ENCODE measurements around the gene TMEM140. TPM values are rescaled to one million over a fixed set of nuclear protein-coding genes. Genes with fewer than 3 reads are reported as not detected.

TMEM140 gene
- total and polyA plus RNA-seq, 2 experiments from 2014 or later: 20.8 to 23.1 TPM

DNA sequence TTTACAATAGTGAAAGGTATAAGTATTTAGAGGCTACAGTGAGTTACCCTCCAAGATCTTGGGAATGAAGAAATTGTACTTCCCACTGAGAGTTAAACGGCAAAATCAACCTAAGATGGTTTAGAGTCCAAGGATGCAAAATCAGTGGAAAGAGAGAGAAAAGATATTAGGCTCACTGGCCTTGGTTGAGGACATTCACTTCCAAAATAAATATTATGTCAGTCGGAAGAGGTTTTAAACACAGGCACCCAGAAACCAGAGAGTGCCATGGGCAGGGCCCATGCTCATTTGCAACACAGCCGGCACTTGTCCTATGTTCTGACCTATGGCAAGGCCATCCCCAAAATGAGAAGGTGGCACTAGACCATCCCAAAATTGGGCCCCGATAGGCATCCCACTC is 67.3 kb downstream of the TMEM140 start:
- Histone ChIP-seq H3K4me2 (no peak overlapping the region), H3K27ac (no peak overlapping the region), H3K9me3 (ENCODE audit: low read depth) (no peaks in the 10 kb centered on the region), H3K4me3 (no peak overlapping the region), H3K9me2 (replicated peaks; ENCODE audit: insufficient read depth) (no peaks in the 10 kb centered on the region), H3K4me1 (ENCODE audit: insufficient read depth) (no peaks in the 10 kb centered on the region), H2AFZ (no peak overlapping the region), H3K27me3 (no peaks in the 10 kb centered on the region), H3K36me3 (replicated peaks; ENCODE audit: insufficient read depth, low read depth) (no peaks in the 10 kb centered on the region), H4K20me1 (ENCODE audit: insufficient read depth, poor library complexity, severe bottlenecking) (no peaks in the 10 kb centered on the region), H3K79me2 (no peaks in the 10 kb centered on the region)
- no peak for DNase-seq (ENCODE audit: low spot score)
- 89% methylated on average over 4 of the region's 4 CpGs for whole genome bisulfite sequencing (ENCODE audit: low lambda C conversion rate, missing lambda C conversion rate)
- TF ChIP-seq, protein P1, sequence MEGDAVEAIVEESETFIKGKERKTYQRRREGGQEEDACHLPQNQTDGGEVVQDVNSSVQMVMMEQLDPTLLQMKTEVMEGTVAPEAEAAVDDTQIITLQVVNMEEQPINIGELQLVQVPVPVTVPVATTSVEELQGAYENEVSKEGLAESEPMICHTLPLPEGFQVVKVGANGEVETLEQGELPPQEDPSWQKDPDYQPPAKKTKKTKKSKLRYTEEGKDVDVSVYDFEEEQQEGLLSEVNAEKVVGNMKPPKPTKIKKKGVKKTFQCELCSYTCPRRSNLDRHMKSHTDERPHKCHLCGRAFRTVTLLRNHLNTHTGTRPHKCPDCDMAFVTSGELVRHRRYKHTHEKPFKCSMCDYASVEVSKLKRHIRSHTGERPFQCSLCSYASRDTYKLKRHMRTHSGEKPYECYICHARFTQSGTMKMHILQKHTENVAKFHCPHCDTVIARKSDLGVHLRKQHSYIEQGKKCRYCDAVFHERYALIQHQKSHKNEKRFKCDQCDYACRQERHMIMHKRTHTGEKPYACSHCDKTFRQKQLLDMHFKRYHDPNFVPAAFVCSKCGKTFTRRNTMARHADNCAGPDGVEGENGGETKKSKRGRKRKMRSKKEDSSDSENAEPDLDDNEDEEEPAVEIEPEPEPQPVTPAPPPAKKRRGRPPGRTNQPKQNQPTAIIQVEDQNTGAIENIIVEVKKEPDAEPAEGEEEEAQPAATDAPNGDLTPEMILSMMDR (IDR thresholded peaks at IDR 0.05; ENCODE audit: poor library complexity): no peak
- TF ChIP-seq EZH2phosphoT487 (IDR thresholded peaks at IDR 0.05; ENCODE audit: low read depth, severe bottlenecking, unreplicated experiment) (no peak), EZH2 (IDR thresholded peaks at IDR 0.05; ENCODE audit: borderline replicate concordance) (no peak)

DNA sequence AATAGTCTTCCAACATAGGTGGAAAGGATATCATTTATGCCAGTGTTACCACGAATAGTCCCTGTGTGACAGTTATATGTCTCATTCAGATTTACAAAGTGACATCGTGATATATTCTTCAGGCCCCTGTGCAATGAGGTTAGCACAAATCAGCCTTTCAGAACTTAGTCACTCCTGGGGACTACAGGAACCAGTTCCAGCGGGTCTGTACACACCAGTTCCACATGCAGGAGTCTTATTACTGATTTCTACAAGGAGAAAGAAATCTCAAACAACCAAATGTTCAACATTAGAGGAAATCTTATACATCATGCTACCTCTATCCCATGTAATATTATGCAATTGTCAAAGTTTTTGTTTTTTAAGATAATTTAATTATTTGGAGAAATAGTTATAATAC is 67.8 kb downstream of the TMEM140 start:
- no peak overlapping the region for H2AFZ ChIP-seq
- H3K27ac ChIP-seq: no peak overlapping the region
- no peak overlapping the region for H3K4me3 ChIP-seq
- 89% methylated on average over 3 of the region's 3 CpGs for WGBS (ENCODE audit: low lambda C conversion rate, missing lambda C conversion rate)
- no peaks in the 10 kb centered on the region for H3K36me3 ChIP-seq (replicated peaks; ENCODE audit: insufficient read depth, low read depth)
- H4K20me1 ChIP-seq (ENCODE audit: insufficient read depth, poor library complexity, severe bottlenecking): no peaks in the 10 kb centered on the region
- no peaks in the 10 kb centered on the region for H3K4me1 ChIP-seq (ENCODE audit: insufficient read depth)
- TF ChIP-seq, protein P1 (IDR thresholded peaks at IDR 0.05; ENCODE audit: poor library complexity): no peak
- TF ChIP-seq EZH2phosphoT487 (IDR thresholded peaks at IDR 0.05; ENCODE audit: low read depth, severe bottlenecking, unreplicated experiment): no peak
- TF ChIP-seq EZH2 (IDR thresholded peaks at IDR 0.05; ENCODE audit: borderline replicate concordance): no peak
- DNase-seq (ENCODE audit: low spot score): no peak
- no peaks in the 10 kb centered on the region for H3K27me3 ChIP-seq
- H3K4me2 ChIP-seq: no peak overlapping the region
- no peaks in the 10 kb centered on the region for H3K9me2 ChIP-seq (replicated peaks; ENCODE audit: insufficient read depth)
- H3K9me3 ChIP-seq (ENCODE audit: low read depth): no peaks in the 10 kb centered on the region
- H3K79me2 ChIP-seq: no peaks in the 10 kb centered on the region

Small RNA genes within 50 kb of the gene (microRNA-seq; reads per million reads assigned to microRNA genes)
- not detected for gene MIR6509

Small RNA genes within 50 kb of the gene (small RNA-seq; reads per million reads assigned to genes)
- gene MIR6509: 0.16 reads per million

Other genes with a start within 250 kb of the TMEM140 start
- gene AGBL3, start 161.6 kb upstream of the TMEM140 start, total RNA-seq: 4.4 and 6.4 TPM in 2 replicates
- gene AGBL3, start 161.6 kb upstream of the TMEM140 start, polyA plus RNA-seq: 2.3 and 3.4 TPM in 2 replicates
- gene CYREN, start 22.6 kb downstream of the TMEM140 start, total RNA-seq: 41.6 and 43.2 TPM in 2 replicates
- gene CYREN, start 22.6 kb downstream of the TMEM140 start, polyA plus RNA-seq: 45.2 and 53.5 TPM in 2 replicates
- gene WDR91, start 63.5 kb downstream of the TMEM140 start, total RNA-seq: 7.3 and 8.0 TPM in 2 replicates
- gene WDR91, start 63.5 kb downstream of the TMEM140 start, polyA plus RNA-seq: 8.2 and 8.5 TPM in 2 replicates
- gene STRA8, start 85.8 kb downstream of the TMEM140 start, total RNA-seq: not detected in 2 replicates
- not detected in 2 replicates for gene STRA8, start 85.8 kb downstream of the TMEM140 start, polyA plus RNA-seq

Data from hepatocyte (in vitro differentiated cells).